PC-3 (cell line): ENCODE data around the gene TRIM31. TPM values are rescaled to one million over a fixed set of nuclear protein-coding genes. Genes with fewer than 3 reads are reported as not detected.

Experiments used
- ATAC-seq: fragments of 200-7000 bp; cut with Tn5 transposase; 2 replicates; pipeline ENCODE4 v1.9.1; 2020; ENCODE audit warnings: mild to moderate bottlenecking, moderate library complexity
- BruUV-seq: library from RNA; stranded (reverse); fragments of 400-500 nt; replicated peaks from 2 replicates; lab custom pipeline; 2021; lab: Mats Ljungman, UMichigan
- CTCF ChIA-PET: fragments of 300-600 bp; sonication (Branson Sonifier 250); formaldehyde crosslinking; loops from one replicate; lab custom pipeline; 2022; ENCODE audit warnings: antibody characterized with exemption; lab: Charles Lee
- POLR2A ChIA-PET: fragments of 300-600 bp; sonication (Branson Sonifier 250); formaldehyde crosslinking; loops from one replicate; lab custom pipeline; 2022; ENCODE audit warnings: antibody characterized with exemption; ENCODE audit not compliant: unreplicated experiment; lab: Charles Lee
- DNase-seq: peaks from one replicate; pipeline ENCODE4 v3.0.0-alpha.2; 2015
- H2AFZ ChIP-seq: fragments of 300-600 bp; sonication (generic); 2 replicates; pipeline ENCODE4 v1.6.0; 2016; ENCODE audit warnings: antibody characterized with exemption, low read length
- H3F3A ChIP-seq: fragments of 300-600 bp; sonication (generic); one replicate; pipeline ENCODE4 v1.6.0; 2017; ENCODE audit warnings: antibody characterized with exemption, low read length, control low read depth, mild to moderate bottlenecking; ENCODE audit not compliant: unreplicated experiment
- H3K27ac ChIP-seq: fragments of 300-600 bp; sonication (generic); 2 replicates; pipeline ENCODE4 v1.5.1; 2016; ENCODE audit warnings: mild to moderate bottlenecking, low read length
- H3K27me3 ChIP-seq: fragments of 300-600 bp; sonication (generic); 2 replicates; pipeline ENCODE4 v1.6.1; 2016; ENCODE audit warnings: low read length, mixed read lengths
- H3K36me3 ChIP-seq: fragments of 300-600 bp; sonication (generic); 2 replicates; pipeline ENCODE4 v1.6.1; 2016; ENCODE audit warnings: low read depth, mixed run types, low read length, mixed read lengths
- H3K4me1 ChIP-seq: fragments of 300-600 bp; sonication (generic); 2 replicates; pipeline ENCODE4 v1.5.1; 2016; ENCODE audit warnings: low read length; ENCODE audit not compliant: insufficient read depth
- H3K4me2 ChIP-seq: fragments of 300-600 bp; sonication (generic); 2 replicates; pipeline ENCODE4 v1.6.0; 2016; ENCODE audit warnings: low read length
- H3K4me3 ChIP-seq: fragments of 300-600 bp; sonication (generic); 2 replicates; pipeline ENCODE4 v1.5.1; 2016; ENCODE audit warnings: mild to moderate bottlenecking, low read length, mixed read lengths
- H3K79me2 ChIP-seq: fragments of 300-600 bp; sonication (generic); 2 replicates; pipeline ENCODE4 v1.6.1; 2017; ENCODE audit warnings: low read length, mixed read lengths
- H3K9ac ChIP-seq: fragments of 300-600 bp; sonication (generic); 2 replicates; pipeline ENCODE4 v1.6.0; 2016; ENCODE audit warnings: mild to moderate bottlenecking, low read length
- H3K9me2 ChIP-seq: fragments of 300-600 bp; sonication (generic); replicated peaks from 2 replicates; pipeline ENCODE4 v1.6.1; 2016; ENCODE audit warnings: mixed run types, low read length, mixed read lengths
- H3K9me3 ChIP-seq: fragments of 300-600 bp; sonication (generic); 2 replicates; pipeline ENCODE4 v1.6.1; 2016; ENCODE audit warnings: low read length, mixed read lengths
- H4K20me1 ChIP-seq: fragments of 300-600 bp; sonication (generic); 2 replicates; pipeline ENCODE4 v1.6.1; 2016; ENCODE audit warnings: low read length, mixed read lengths
- CTCF ChIP-seq: fragments of 300-600 bp; sonication (generic); conservative IDR thresholded peaks from 2 replicates; pipeline ENCODE4 v1.5.1; 2017; ENCODE audit warnings: antibody characterized with exemption, low read depth, mild to moderate bottlenecking, low read length
- EZH2 ChIP-seq: fragments of 300-600 bp; sonication (generic); IDR thresholded peaks from one replicate; pipeline ENCODE4 v1.6.1; 2017; ENCODE audit warnings: antibody characterized with exemption, mild to moderate bottlenecking, low read length; ENCODE audit not compliant: unreplicated experiment
- EZH2phosphoT487 ChIP-seq: fragments of 300-600 bp; sonication (generic); IDR thresholded peaks from 2 replicates; pipeline ENCODE4 v1.6.1; 2018; ENCODE audit warnings: mild to moderate bottlenecking, antibody characterized with exemption, low read length, borderline replicate concordance
- intact Hi-C: fragments of 100-400 bp; cut with micrococcal nuclease; formaldehyde crosslinking; loops from 2 replicates; pipeline ENCODE4 v1.9.0; 2023
- total RNA-seq: library from RNA; depleted of rRNA; stranded (reverse); fragments of >200 nt; gene quantifications from 2 replicates; pipeline ENCODE4 v1.2.3, GENCODE V29; 2014

The TRIM31 gene
- total RNA-seq, 1 experiment from 2014 or later = 0.11 TPM

GRCh38 chr6:30075094-30075789 lies 37.6 kb downstream of the TRIM31 start, which contains the start of gene RNF39:
Gene RNF39 (minus strand): TSS chr6:30075769. CDS start chr6:30075585, 184 bp downstream.
- no peaks in the 10 kb centered on the region for H3F3A ChIP-seq
- H3K9ac ChIP-seq = no peak within 1 kb of the TSS
- no peaks in the 10 kb centered on the region for H3K9me3 ChIP-seq
- no peaks in the 10 kb centered on the region for H4K20me1 ChIP-seq
- H3K9me2 ChIP-seq = no peaks in the 10 kb centered on the region
- H3K79me2 ChIP-seq = no peaks in the 10 kb centered on the region; the same call in 1 of the 2 replicates
- H3K36me3 ChIP-seq = no peaks in the 10 kb centered on the region
- ChIA-PET CTCF (no interaction called here), POLR2A (no interaction called here)
- intact Hi-C loops = loop anchor here (2.0 kb wide), 1 partner anchor 26 kb away; no protein-coding TSS in a partner anchor
- ATAC-seq (peak; percentile 17), DNase-seq (no peak)
- peak within 1 kb of the TSS; percentile 75 for H3K4me3 ChIP-seq
- TF ChIP-seq EZH2 (no peak), EZH2phosphoT487 (no peak), CTCF (no peak)
- peak within 1 kb of the TSS; percentile 66 for H2AFZ ChIP-seq
- no peak within 1 kb of the TSS for H3K27ac ChIP-seq
- no TSS peak for BruUV-seq
- peaks cover 40% of the 10 kb centered on the region for H3K4me1 ChIP-seq
- H3K27me3 ChIP-seq = 0 out of 2 replicates have a peak, but pooled peaks cover 3% of the 10 kb centered on the region
- H3K4me2 ChIP-seq = peak within 1 kb of the TSS; percentile 99

GRCh38 chr6:30074331-30075093 lies 38.4 kb downstream of the TRIM31 start:
- ATAC-seq = peak; percentile 12; the same call in 1 of the 2 replicates
- Histone ChIP-seq H3K4me2 (peak overlapping the region; percentile 99), H3K27ac (no peak overlapping the region), H3K4me3 (peak overlapping the region; percentile 75), H4K20me1 (no peaks in the 10 kb centered on the region), H3K9me2 (no peaks in the 10 kb centered on the region), H3K36me3 (no peaks in the 10 kb centered on the region), H3K79me2 (no peaks in the 10 kb centered on the region; the same call in 1 of the 2 replicates), H3K9me3 (no peaks in the 10 kb centered on the region), H3K27me3 (0 out of 2 replicates have a peak, but pooled peaks cover 3% of the 10 kb centered on the region), H3K4me1 (peaks cover 33% of the 10 kb centered on the region), H3F3A (no peaks in the 10 kb centered on the region), H3K9ac (no peak overlapping the region), H2AFZ (peak overlapping the region; percentile 66)
- no TSS peak for BruUV-seq
- CTCF ChIA-PET = no interaction called here
- POLR2A ChIA-PET = no interaction called here
- TF ChIP-seq EZH2phosphoT487 (no peak), CTCF (no peak), EZH2 (no peak)
- DNase-seq = peak; percentile 8
- intact Hi-C loops = loop anchor here (2.0 kb wide), 1 partner anchor 26 kb away; no protein-coding TSS in a partner anchor
